CD14-positive monocyte (primary cell): Measurements from ENCODE around the gene LRRC4B. TPM values are rescaled to one million over a fixed set of nuclear protein-coding genes. Genes with fewer than 3 reads are reported as not detected.
"Not testable (repeated sequence)": the region's sequence is repeated elsewhere in the genome, so short reads cannot be mapped to it uniquely, and the experiment has no call there.

Source experiments
- DNase-seq, 3 donors: peaks; one replicate each; pipeline ENCODE4 v3.0.0-alpha.2; 2011 to 2022
- H2AFZ ChIP-seq: 2 replicates; pipeline ENCODE4 v1.6.0; 2012; ENCODE audit warnings: mild to moderate bottlenecking, low read depth, low read length, inconsistent platforms; ENCODE audit not compliant: insufficient read depth, poor library complexity, severe bottlenecking
- H3K27ac ChIP-seq, 2 donors: 1 replicate in 1 of 2; 2 replicates in 1 of 2; pipeline ENCODE4 v1.5.1; 2012 to 2013; ENCODE audit warnings: low read length in 2 of 2, control low read depth in 1 of 2, inconsistent platforms in 1 of 2, low read depth in 1 of 2, mild to moderate bottlenecking in 1 of 2
- H3K27me3 ChIP-seq, 2 donors: one replicate each; pipeline versions ENCODE4 v1.6.0 to v1.6.1; 2011 to 2013; ENCODE audit warnings: low read length in 2 of 2; ENCODE audit not compliant: control insufficient read depth in 2 of 2, insufficient read depth in 2 of 2
- H3K36me3 ChIP-seq, 2 donors: replicated peaks in 1 of 2; 1 replicate in 1 of 2; 2 replicates in 1 of 2; pipeline versions ENCODE4 v1.5.1 to v1.6.1; 2012 to 2013; ENCODE audit warnings: low read length in 2 of 2, control low read depth in 1 of 2, inconsistent platforms in 1 of 2, mild to moderate bottlenecking in 1 of 2; ENCODE audit not compliant: insufficient read depth in 2 of 2, control insufficient read depth in 1 of 2
- H3K4me1 ChIP-seq, 2 donors: 1 replicate in 1 of 2; 2 replicates in 1 of 2; pipeline versions ENCODE4 v1.5.1 to v1.6.1; 2012 to 2013; ENCODE audit warnings: low read length in 2 of 2, control low read depth in 1 of 2, inconsistent platforms in 1 of 2, mild to moderate bottlenecking in 1 of 2, moderate library complexity in 1 of 2; ENCODE audit not compliant: insufficient read depth in 2 of 2, control insufficient read depth in 1 of 2
- H3K4me2 ChIP-seq: replicated peaks from 2 replicates; pipeline ENCODE3; 2012; ENCODE audit warnings: low read length, moderate library complexity, mild to moderate bottlenecking; ENCODE audit not compliant: poor library complexity, severe bottlenecking; ENCODE audit errors: extremely low read depth
- H3K4me3 ChIP-seq, 3 experiments: fragments of 200-600 bp in 1 of 3; sonication (generic) in 1 of 3; replicated peaks in 1 of 3; 1 replicate in 2 of 3; 2 replicates in 1 of 3; pipeline ENCODE4 v1.5.1; 2011 to 2013; ENCODE audit warnings: low read length in 3 of 3, mild to moderate bottlenecking in 3 of 3, control low read depth in 2 of 3, low read depth in 2 of 3, inconsistent platforms in 1 of 3, moderate library complexity in 1 of 3
- H3K79me2 ChIP-seq: 2 replicates; pipeline ENCODE4 v1.6.0; 2012; ENCODE audit warnings: mild to moderate bottlenecking, control low read depth, inconsistent platforms, low read length, moderate library complexity; ENCODE audit not compliant: insufficient read depth
- H3K9ac ChIP-seq: 2 replicates; pipeline ENCODE4 v1.6.0; 2017; ENCODE audit warnings: low read length, mild to moderate bottlenecking; ENCODE audit not compliant: insufficient read depth, poor library complexity, severe bottlenecking
- H3K9me3 ChIP-seq, 2 donors: replicated peaks in 1 of 2; 1 replicate in 1 of 2; 2 replicates in 1 of 2; pipeline versions ENCODE4 v1.5.1 to v1.6.1; 2012 to 2013; ENCODE audit warnings: low read length in 2 of 2, control low read depth in 1 of 2; ENCODE audit not compliant: control insufficient read depth in 1 of 2, insufficient read depth in 1 of 2
- H4K20me1 ChIP-seq: 2 replicates; pipeline ENCODE4 v1.6.0; 2012; ENCODE audit warnings: mild to moderate bottlenecking, low read length, control low read depth, moderate library complexity; ENCODE audit not compliant: insufficient read depth
- H3K27ac Mint-ChIP-seq, 7 donors: one replicate each; pipeline ENCODE4 v1.8.0; 2020; ENCODE audit warnings: mild to moderate bottlenecking in 7 of 7, mixed read lengths in 7 of 7, moderate library complexity in 6 of 7, inconsistent platforms in 2 of 7
- H3K27me3 Mint-ChIP-seq, 3 donors: one replicate each; pipeline ENCODE4 v1.8.0; 2021 to 2022; ENCODE audit warnings: low read depth in 3 of 3, mild to moderate bottlenecking in 3 of 3, mixed read lengths in 3 of 3, moderate library complexity in 3 of 3, inconsistent platforms in 1 of 3
- H3K36me3 Mint-ChIP-seq, 2 donors: one replicate each; pipeline ENCODE4 v1.8.0; 2020; ENCODE audit warnings: mixed read lengths in 2 of 2, inconsistent platforms in 1 of 2, mild to moderate bottlenecking in 1 of 2
- H3K4me1 Mint-ChIP-seq: one replicate; pipeline ENCODE4 v1.8.0; 2020; ENCODE audit warnings: mild to moderate bottlenecking, mixed read lengths
- H3K4me3 Mint-ChIP-seq, 2 donors: one replicate each; pipeline ENCODE4 v1.8.0; 2020; ENCODE audit warnings: mild to moderate bottlenecking in 2 of 2, mixed read lengths in 2 of 2, moderate library complexity in 1 of 2
- H3K9me3 Mint-ChIP-seq, 7 donors: one replicate each; pipeline ENCODE4 v1.8.0; 2020 to 2022; ENCODE audit warnings: mixed read lengths in 7 of 7, mild to moderate bottlenecking in 6 of 7, moderate library complexity in 6 of 7, inconsistent platforms in 2 of 7
- CTCF ChIP-seq: fragments of 200-600 bp; IDR thresholded peaks from one replicate; pipeline ENCODE4 v1.8.0; 2022; ENCODE audit warnings: antibody characterized with exemption, mild to moderate bottlenecking
- WGBS: methylation state at CpG from one replicate; pipeline ENCODE4 v1.1.5; 2013; ENCODE audit warnings: missing lambda C conversion rate; ENCODE audit not compliant: insufficient coverage; 5-methylcytosine and 5-hydroxymethylcytosine counted together
- intact Hi-C, 2 donors: fragments of 100-400 bp; cut with micrococcal nuclease; formaldehyde crosslinking; loops; one replicate each; pipeline versions ENCODE4 v1.15.0 to v1.15.1; 2023
- polyA plus RNA-seq, 3 donors: library from polyadenylated mRNA; depleted of rRNA in 1 of 3; unstranded in 2 of 3; stranded (reverse) in 1 of 3; fragments of 300-500 nt in 2 of 3; fragments of >200 nt in 1 of 3; fragmentation: Illumina TruSeq in 2 of 3; gene quantifications; 1 replicate in 2 of 3; 2 replicates in 1 of 3; pipeline ENCODE4 v1.2.3, GENCODE V29; 2012 to 2021

LRRC4B gene
- polyA plus RNA-seq, 3 donors, result not detected

GRCh38 chr19:50580970-50581634, 12.9 kb upstream of the LRRC4B start:
- no peaks in the 10 kb centered on the region for H3K27me3 ChIP-seq
- no peak for TF ChIP-seq CTCF
- H3K27ac ChIP-seq, result no peak overlapping the region
- H3K9me3 ChIP-seq, result no peaks in the 10 kb centered on the region
- H3K79me2 ChIP-seq, result no peaks in the 10 kb centered on the region
- no peak overlapping the region for H3K4me3 ChIP-seq
- no peaks in the 10 kb centered on the region for H3K36me3 ChIP-seq
- no peak overlapping the region for H3K27ac Mint-ChIP-seq
- H3K27me3 Mint-ChIP-seq, result peaks cover 6 to 9% (median 9%) of the 10 kb centered on the region in 3 donors
- no peaks in the 10 kb centered on the region for H3K36me3 Mint-ChIP-seq
- H3K4me1 ChIP-seq, result no peaks in the 10 kb centered on the region
- WGBS, result 55% methylated on average over 3 of the region's 13 CpGs
- no peak overlapping the region for H2AFZ ChIP-seq
- DNase-seq, result no peak
- no peak overlapping the region for H3K4me3 Mint-ChIP-seq
- no peak overlapping the region for H3K4me2 ChIP-seq
- H3K9me3 Mint-ChIP-seq, result peaks cover 0 to 3% (median 0%) of the 10 kb centered on the region in 7 donors
- intact Hi-C loops, result no loop called here
- H3K4me1 Mint-ChIP-seq, result no peaks in the 10 kb centered on the region
- no peak overlapping the region for H3K9ac ChIP-seq
- H4K20me1 ChIP-seq, result no peaks in the 10 kb centered on the region

- Histone ChIP-seq H3K9ac (no peak overlapping the region), H3K9me3 (no peaks in the 10 kb centered on the region), H4K20me1 (no peaks in the 10 kb centered on the region), H3K27ac (no peak overlapping the region), H3K4me3 (no peak overlapping the region), H3K4me2 (no peak overlapping the region), H3K4me1 (no peaks in the 10 kb centered on the region), H3K27me3 (no peaks in the 10 kb centered on the region), H3K36me3 (no peaks in the 10 kb centered on the region), H3K79me2 (no peaks in the 10 kb centered on the region), H2AFZ (no peak overlapping the region)
- Mint-ChIP-seq H3K27me3 (peaks cover 6 to 10% (median 6%) of the 10 kb centered on the region in 3 donors), H3K4me1 (no peaks in the 10 kb centered on the region), H3K9me3 (peaks cover 0 to 3% (median 0%) of the 10 kb centered on the region in 7 donors), H3K4me3 (no peak overlapping the region), H3K27ac (no peak overlapping the region), H3K36me3 (no peaks in the 10 kb centered on the region)
- no peak for DNase-seq
- WGBS, result 95% methylated on average over 6 of the region's 6 CpGs
- TF ChIP-seq CTCF, result no peak
- intact Hi-C loops, result no loop called here
Observed at GRCh38 chr19:50580240-50580639, 12.0 kb upstream of the LRRC4B start.

- H4K20me1 ChIP-seq, H3K36me3 Mint-ChIP-seq, H3K4me1 Mint-ChIP-seq, H3K4me3 ChIP-seq, H3K27ac ChIP-seq, H3K36me3 ChIP-seq, H3K27ac Mint-ChIP-seq, H3K9me3 Mint-ChIP-seq, DNase-seq, H3K4me3 Mint-ChIP-seq, intact Hi-C loops, H2AFZ ChIP-seq, H3K9me3 ChIP-seq, H3K4me2 ChIP-seq, H3K79me2 ChIP-seq, H3K4me1 ChIP-seq, H3K9ac ChIP-seq, H3K27me3 ChIP-seq: not testable (repeated sequence)
- WGBS, result no CpG with 5 or more reads among the region's 3 CpGs
- H3K27me3 Mint-ChIP-seq, result peaks cover 6 to 18% (median 14%) of the 10 kb centered on the region in 3 donors
Observed at GRCh38 chr19:50576769-50577168, 8.5 kb upstream of the LRRC4B start.
